Kidney epithelial cell (primary cell): Measurements from ENCODE around the gene VWDE. TPM values are rescaled to one million over a fixed set of nuclear protein-coding genes. Genes with fewer than 3 reads are reported as not detected.
A peak's percentile ranks its signal among the peaks of the same experiment; 100 is the strongest.

Source experiments
- DNase-seq: peaks from one replicate; pipeline ENCODE4 v3.0.0-alpha.2; 2010; ENCODE audit warnings: low read depth
- H3K27me3 ChIP-seq: 2 replicates; pipeline ENCODE4 v1.6.0; 2011; ENCODE audit warnings: low read length; ENCODE audit not compliant: control insufficient read depth, insufficient read depth
- H3K36me3 ChIP-seq: 2 replicates; pipeline ENCODE4 v1.5.1; 2011; ENCODE audit warnings: low read length; ENCODE audit not compliant: control insufficient read depth, insufficient read depth
- H3K4me3 ChIP-seq: 2 replicates; pipeline ENCODE4 v1.5.1; 2011; ENCODE audit warnings: low read depth, mild to moderate bottlenecking, control low read depth, low read length
- CTCF ChIP-seq: IDR thresholded peaks from 2 replicates; pipeline ENCODE4 v1.5.1; 2011; ENCODE audit warnings: mild to moderate bottlenecking, moderate library complexity, low read length, control low read depth, inconsistent platforms; ENCODE audit not compliant: insufficient read depth, poor library complexity, severe bottlenecking
- total RNA-seq: library from RNA; depleted of rRNA; stranded (reverse); fragments of >200 nt; gene quantifications from 2 replicates; pipeline ENCODE4 v1.2.3, GENCODE V29; 2015

Gene VWDE
- total RNA-seq, 1 donor from 2014 or later, result 3.3 TPM

- no peak for TF ChIP-seq CTCF
Measured at GRCh38 chr7:12436126-12436525, 32.5 kb upstream of the VWDE start.

GRCh38 chr7:12434012-12434642, 30.5 kb upstream of the VWDE start:
- no peak for DNase-seq
- TF ChIP-seq CTCF, result peak; percentile 39
- no peaks in the 10 kb centered on the region for H3K27me3 ChIP-seq
- no peaks in the 10 kb centered on the region for H3K36me3 ChIP-seq
- H3K4me3 ChIP-seq, result no peak overlapping the region

More at GRCh38 chr7:12436126-12436525, 32.5 kb upstream of the VWDE start:
- H3K4me3 ChIP-seq, result no peak overlapping the region
- H3K27me3 ChIP-seq, result no peaks in the 10 kb centered on the region
- no peaks in the 10 kb centered on the region for H3K36me3 ChIP-seq
- DNase-seq, result no peak

DNA sequence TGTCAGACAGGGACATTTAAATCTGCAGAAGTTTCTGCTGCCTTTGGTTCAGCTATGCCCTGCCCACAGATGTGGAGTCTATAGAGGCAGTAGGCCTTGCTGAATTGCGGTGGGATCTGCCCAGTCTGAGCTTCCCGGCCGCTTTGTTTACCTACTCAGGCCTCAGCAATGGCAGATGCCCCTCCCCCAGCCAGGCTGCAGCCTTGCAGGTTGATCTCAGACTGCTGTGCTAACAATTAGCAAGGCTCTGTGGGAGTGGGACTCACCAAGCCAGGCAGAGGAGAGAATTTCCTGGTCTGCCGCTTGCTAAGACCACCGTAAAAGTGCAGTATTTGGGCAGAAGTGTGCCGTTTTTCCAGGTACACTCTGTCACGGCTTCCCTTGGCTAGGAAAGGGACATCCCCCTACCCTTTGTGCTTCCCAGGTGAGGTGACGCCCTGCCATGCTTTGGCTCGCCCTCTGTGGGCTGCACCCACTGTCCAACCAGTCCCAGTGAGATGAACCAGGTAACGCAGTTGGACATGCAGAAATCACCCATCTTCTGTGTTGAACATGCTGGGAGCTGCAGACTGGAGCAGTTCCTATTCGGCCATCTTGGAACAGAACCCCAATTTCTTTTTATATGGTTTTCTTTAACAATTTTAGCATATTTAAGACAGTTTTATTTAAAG, 28.4 kb upstream of the VWDE start:
- H3K36me3 ChIP-seq, result no peaks in the 10 kb centered on the region
- DNase-seq, result no peak
- TF ChIP-seq CTCF, result no peak
- H3K4me3 ChIP-seq, result no peak overlapping the region
- H3K27me3 ChIP-seq, result no peaks in the 10 kb centered on the region

DNA sequence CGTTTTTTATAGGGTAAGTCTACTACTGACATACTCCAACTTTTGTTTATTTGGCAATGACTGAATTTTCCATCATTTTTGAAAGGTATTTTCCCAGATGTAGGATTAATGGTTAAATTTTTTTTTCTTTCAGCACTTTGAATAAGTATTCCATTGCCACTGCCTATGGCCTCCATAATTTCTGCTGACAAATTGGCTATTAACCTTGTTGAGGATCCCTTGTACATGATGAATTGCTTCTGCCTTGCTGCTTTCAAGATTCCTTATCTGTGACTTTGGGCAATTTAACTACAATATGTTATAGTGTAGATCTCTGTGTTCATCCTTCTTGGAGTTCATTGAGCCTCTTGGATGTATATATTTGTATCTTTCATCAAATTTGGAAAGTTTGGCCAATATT, 21.6 kb upstream of the VWDE start:
- Histone ChIP-seq H3K27me3 (no peaks in the 10 kb centered on the region), H3K36me3 (no peaks in the 10 kb centered on the region), H3K4me3 (no peak overlapping the region)
- no peak for DNase-seq
- TF ChIP-seq CTCF, result no peak

GRCh38 chr7:12423997-12424745, 20.5 kb upstream of the VWDE start:
- Histone ChIP-seq H3K36me3 (no peaks in the 10 kb centered on the region), H3K27me3 (no peaks in the 10 kb centered on the region), H3K4me3 (no peak overlapping the region)
- DNase-seq, result no peak
- no peak for TF ChIP-seq CTCF
